Measurements from ENCODE around the gene CHAF1B.

- TF ChIP-seq CTCF (IDR thresholded peaks at IDR 0.05) (no peak), MYBL2 (CRISPR knock-in tag; IDR thresholded peaks at IDR 0.05) (no peak), ATF3 (CRISPR knock-in tag; conservative IDR thresholded peaks at IDR 0.05) (no peak), ETV6 (CRISPR knock-in tag; IDR thresholded peaks at IDR 0.05) (no peak)
Observed at GRCh38 chr21:36384885-36385232, 333 bp upstream of the CHAF1B start.

Data from WTC11 (cell line).